Measurements from ENCODE around the gene MYBBP1A.

MYBBP1A gene

GRCh38 chr17:4523946-4524345, 31.2 kb downstream of the MYBBP1A start:
- no peak overlapping the region for H3K4me3 ChIP-seq (ENCODE audit: low read depth, low read length)
- TF ChIP-seq, protein P1, sequence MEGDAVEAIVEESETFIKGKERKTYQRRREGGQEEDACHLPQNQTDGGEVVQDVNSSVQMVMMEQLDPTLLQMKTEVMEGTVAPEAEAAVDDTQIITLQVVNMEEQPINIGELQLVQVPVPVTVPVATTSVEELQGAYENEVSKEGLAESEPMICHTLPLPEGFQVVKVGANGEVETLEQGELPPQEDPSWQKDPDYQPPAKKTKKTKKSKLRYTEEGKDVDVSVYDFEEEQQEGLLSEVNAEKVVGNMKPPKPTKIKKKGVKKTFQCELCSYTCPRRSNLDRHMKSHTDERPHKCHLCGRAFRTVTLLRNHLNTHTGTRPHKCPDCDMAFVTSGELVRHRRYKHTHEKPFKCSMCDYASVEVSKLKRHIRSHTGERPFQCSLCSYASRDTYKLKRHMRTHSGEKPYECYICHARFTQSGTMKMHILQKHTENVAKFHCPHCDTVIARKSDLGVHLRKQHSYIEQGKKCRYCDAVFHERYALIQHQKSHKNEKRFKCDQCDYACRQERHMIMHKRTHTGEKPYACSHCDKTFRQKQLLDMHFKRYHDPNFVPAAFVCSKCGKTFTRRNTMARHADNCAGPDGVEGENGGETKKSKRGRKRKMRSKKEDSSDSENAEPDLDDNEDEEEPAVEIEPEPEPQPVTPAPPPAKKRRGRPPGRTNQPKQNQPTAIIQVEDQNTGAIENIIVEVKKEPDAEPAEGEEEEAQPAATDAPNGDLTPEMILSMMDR (IDR thresholded peaks at IDR 0.05; ENCODE audit: insufficient read depth, low read depth, low read length, missing control alignments): no peak
- DNase-seq (ENCODE audit: low read depth): no peak

DNA sequence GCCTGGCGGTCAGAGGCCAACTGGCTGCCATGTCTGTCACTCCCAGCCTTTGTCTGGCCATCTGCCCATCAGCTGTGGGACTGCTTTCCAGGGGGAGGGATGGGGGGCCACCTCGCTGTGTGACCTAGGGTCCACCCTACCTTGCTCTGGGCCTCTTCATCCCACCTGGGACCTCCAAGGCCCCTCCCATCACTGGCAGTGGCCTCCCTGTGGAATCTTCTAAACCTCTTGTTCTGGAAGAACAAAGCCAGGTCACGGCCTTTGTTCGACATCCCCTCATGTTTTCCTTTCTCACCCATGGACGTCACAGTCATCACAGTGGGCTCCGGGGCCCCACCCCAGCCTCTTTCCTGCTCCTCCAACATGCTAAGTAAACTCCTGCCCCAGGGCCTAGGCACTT, 32.5 kb downstream of the MYBBP1A start:
- H3K4me3 ChIP-seq (ENCODE audit: low read depth, low read length): no peak overlapping the region
- TF ChIP-seq, protein P1 (IDR thresholded peaks at IDR 0.05; ENCODE audit: insufficient read depth, low read depth, low read length, missing control alignments): no peak
- no peak for DNase-seq (ENCODE audit: low read depth)

DNA sequence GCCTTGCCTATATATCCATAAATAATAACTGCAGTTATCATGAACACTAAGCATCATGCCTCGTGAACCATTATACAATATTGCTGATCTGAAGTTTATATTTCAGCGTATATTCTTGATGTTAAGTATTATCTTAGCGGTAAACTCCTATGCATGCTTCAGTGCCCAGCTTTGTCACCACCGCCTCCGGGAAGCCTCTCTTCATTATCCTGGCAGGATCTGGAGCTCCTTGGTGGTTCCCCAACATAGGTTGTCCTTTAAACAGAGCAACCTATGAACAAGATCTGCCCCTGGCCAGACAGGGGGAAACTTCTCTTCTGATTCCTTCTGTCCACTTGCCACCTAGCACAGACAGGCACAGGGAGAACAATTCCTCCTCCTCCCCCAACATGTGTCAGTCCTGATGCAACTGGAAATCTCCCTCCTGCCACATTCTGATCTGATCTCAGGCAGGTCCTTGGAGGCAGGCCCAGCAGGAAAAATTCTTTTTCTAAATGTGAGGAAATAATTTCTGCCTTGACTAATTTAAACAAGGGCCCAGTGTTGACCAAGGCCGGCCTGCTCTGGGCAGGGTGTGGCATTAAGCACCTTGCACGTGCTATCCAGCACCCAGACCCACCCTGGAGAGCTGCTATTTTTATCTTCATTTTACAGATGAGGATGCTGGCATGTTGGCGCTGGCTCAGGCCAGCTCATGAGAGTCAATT, 34.1 kb downstream of the MYBBP1A start:
- TF ChIP-seq, protein P1 (IDR thresholded peaks at IDR 0.05; ENCODE audit: insufficient read depth, low read depth, low read length, missing control alignments): no peak
- no peak for DNase-seq (ENCODE audit: low read depth)
- no peak overlapping the region for H3K4me3 ChIP-seq (ENCODE audit: low read depth, low read length)

GRCh38 chr17:4520060-4520893, 34.9 kb downstream of the MYBBP1A start:
- no peak for DNase-seq (ENCODE audit: low read depth)
- H3K4me3 ChIP-seq (ENCODE audit: low read depth, low read length): no peak overlapping the region
- TF ChIP-seq, protein P1 (IDR thresholded peaks at IDR 0.05; ENCODE audit: insufficient read depth, low read depth, low read length, missing control alignments): no peak

DNA sequence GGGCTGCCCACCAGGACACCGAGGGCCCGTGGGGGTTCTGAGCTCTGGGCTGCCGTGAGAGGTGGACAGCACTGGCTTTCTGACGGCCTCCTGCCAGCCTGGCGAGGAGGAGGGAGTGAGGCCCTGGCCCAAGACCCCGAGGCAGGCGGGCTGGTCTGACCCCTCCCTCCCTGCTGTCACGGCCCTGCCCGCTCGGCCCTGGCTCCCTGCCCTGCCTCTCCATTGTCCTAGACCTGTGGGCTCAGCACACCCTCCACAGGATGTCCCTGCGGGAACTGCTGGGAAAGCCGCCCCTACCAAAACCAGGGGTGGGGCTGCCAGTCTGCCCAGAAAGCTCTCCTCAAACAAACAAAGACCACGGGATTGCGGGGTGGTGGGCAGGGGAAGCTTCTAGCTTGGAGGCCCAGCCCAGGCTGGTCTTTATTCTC, 35.8 kb downstream of the MYBBP1A start:
- DNase-seq (ENCODE audit: low read depth): no peak
- no peak overlapping the region for H3K4me3 ChIP-seq (ENCODE audit: low read depth, low read length)
- TF ChIP-seq, protein P1 (IDR thresholded peaks at IDR 0.05; ENCODE audit: insufficient read depth, low read depth, low read length, missing control alignments): no peak

DNA sequence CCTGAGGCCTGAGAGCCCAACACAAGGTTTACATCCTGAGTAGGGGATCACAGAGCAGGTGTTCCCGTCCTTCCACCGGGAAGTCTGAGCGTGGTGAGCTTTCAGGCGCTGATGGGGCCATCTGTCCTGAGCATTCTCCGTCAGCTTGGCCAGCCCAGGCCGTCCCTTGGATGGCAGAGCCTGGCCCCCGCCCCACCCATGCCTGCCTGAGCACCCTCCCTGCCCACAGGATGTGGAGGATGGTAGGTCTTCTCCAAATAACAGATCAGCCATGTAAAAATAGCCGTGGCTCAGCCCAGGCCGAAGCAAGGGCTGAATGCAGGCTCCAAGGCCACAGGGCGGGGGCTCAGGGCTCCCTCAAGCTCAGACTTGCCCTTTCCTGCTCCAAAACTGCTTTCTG, 36.3 kb downstream of the MYBBP1A start:
- TF ChIP-seq, protein P1 (IDR thresholded peaks at IDR 0.05; ENCODE audit: insufficient read depth, low read depth, low read length, missing control alignments): no peak
- DNase-seq (ENCODE audit: low read depth): peak; percentile 45
- peak overlapping the region; percentile 44 for H3K4me3 ChIP-seq (ENCODE audit: low read depth, low read length)

Data from GM12865 (cell line).